Epithelial cell of prostate (primary cell): Measurements from ENCODE around the gene ACBD3.
A peak's percentile ranks its signal among the peaks of the same experiment; 100 is the strongest.

Experiments used
- DNase-seq: peaks from one replicate; pipeline ENCODE4 v3.0.0-alpha.2; 2011; ENCODE audit warnings: low read depth, low spot score
- H3K27ac ChIP-seq: fragments of 450-650 bp; 2 replicates; pipeline ENCODE4 v1.5.1; 2017; ENCODE audit warnings: mild to moderate bottlenecking

ACBD3 gene

DNA sequence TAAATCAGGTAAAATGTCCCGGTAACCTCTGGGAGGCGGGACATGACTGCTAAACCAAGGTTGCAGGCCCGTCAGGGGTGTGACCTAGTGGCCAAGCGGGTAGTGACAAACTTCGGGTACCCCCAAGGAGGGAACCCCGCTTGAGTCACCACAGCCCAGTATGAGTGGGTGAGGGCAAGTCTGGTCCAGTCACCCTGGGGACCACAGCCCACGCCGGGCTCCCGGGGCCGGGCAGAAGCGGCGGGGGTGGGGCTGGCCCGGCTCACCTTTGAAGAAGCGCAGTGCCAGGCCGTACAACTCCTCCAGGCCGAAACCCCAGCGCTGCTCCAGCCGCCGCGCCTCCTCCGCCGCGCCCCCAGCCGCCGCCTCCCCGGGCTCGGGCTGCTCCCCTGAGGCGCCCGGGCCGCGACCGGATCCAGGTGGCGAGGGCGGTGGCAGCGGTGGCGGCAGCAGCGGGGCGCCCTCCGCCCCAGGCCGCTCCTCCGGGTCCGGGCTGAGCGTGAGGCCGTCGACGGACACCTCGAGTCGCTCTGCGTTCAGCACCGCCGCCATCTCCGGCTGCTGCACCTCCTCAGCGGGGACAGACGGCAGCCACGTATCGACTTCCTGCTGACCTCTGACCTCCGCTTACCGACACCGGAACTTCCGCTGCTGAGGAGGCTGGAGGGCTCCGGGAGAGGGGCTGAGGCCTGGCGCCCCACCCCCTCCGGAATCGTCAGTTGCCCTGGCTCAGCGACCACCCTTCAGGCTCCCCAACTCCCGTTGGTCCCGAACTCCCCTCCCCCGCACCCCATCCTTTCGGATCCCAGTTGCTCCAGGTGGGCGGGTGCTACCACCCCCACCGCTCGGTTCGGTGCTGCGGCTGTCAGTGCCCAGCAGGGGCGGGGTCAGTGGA lies at the start of gene ACBD3:
Gene ACBD3, minus strand, starts transcription at position 618 of the 895 bp plus-strand sequence. Its CDS starts 66 bp downstream, at position 552.
- peak within 1 kb of the TSS; percentile 93 for H3K27ac ChIP-seq
- no peak for DNase-seq

DNA sequence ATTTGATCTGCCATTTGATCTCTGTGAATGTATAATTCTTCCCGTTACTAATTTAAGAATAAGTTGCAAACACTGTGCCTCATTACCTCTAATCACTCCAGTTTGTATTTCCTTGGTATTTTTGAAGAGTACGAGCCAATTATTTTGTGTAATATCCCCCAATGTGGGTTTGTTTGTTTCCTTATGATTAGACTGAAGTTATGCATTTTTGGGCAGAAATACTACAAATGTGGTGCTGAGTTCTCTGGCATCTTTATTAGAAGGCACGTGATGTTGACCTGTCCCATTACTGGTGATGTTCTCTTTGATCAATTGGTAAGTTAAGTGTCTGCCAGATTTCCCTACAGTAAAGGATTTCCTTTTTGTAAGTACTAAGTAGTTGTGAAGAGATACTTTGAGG lies 47.3 kb upstream of the ACBD3 start:
- DNase-seq = no peak
- H3K27ac ChIP-seq = no peak overlapping the region

DNA sequence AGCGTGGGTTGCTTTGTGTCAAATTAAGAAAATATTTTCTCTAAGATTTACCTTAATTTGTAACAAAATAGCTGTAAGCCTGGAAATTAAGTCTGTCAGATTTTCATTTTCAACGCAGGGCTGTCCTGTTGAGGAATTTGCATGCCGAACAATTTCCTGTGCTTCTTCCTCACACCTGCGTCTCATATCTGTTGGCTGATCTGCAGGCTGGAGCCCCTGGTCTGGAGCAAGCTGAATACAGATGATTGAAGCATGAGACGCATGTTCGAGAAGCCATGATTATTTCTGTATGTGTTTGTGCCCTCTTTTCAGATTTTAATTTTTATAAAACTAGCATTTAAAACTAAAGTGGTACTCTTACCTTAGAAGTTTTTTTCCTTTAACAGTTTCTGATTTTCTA lies 46.8 kb upstream of the ACBD3 start:
- no peak overlapping the region for H3K27ac ChIP-seq
- no peak for DNase-seq

DNA sequence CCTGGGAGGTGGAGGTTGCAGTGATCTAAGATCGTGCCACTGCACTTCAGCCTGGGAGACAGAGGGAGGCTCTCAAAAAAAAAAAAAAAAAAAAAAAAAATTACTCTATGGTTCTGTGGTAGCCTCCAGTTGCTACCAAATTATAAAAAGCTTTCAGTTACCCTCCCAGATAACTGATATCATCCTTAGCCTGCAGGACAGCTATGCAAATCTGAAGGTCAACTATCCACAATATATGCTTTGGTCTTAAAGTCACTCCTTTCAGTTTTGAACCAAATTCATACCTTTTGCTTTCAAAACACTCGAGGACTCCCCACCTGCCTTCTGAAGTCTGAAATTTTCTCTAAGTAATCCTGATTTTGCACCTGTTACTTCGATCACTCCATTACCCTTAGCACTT lies 40.1 kb upstream of the ACBD3 start:
- no peak for DNase-seq
- H3K27ac ChIP-seq = no peak overlapping the region

DNA sequence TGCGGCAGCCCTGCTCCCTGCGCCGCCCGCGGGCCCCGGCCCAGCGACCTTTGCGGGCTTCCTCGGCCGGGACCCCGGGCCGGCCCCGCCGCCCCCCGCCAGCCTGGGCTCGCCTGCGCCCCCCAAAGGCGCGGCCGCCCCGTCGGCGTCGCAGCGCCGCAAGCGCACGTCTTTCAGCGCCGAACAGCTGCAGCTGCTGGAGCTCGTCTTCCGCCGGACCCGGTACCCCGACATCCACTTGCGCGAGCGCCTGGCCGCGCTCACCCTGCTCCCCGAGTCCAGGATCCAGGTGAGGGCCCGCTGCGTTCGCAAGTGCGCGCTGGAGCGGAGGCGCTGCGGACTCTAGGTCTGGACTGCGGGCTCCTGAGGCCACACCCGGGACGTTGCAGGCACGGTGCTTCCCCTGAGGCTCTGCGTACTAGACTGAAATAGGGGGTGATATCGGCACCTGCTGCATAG lies 37.3 kb upstream of the ACBD3 start:
- H3K27ac ChIP-seq = no peak overlapping the region
- no peak for DNase-seq

DNA sequence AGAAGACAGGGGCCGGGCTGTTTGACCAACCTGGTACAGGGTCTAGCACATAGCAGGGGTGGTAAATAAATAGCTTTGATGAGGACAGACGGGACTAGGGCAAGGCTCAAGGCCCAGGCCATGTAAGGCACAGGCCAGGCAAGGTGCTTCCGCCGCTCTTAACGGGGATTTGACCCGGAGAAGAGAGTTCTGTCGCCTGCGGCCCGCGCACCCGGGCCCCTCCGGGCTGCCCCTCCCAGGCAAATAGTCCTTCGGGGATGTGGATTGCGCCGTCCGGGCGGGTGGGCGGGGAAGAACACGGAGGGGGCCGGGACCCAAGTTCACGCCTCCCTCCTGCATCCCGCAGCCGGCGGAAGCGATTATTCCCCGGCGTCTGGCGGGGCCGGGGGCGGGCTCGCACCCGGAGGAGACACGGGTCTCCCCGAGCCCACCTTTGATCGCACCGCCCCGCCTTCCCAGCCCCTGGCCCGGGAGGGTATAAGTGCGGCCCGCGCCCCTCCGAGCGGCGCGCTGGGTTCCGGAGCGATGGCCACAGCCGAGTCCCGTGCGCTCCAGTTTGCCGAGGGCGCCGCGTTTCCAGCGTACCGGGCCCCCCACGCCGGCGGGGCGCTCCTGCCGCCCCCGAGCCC lies 36.7 kb upstream of the ACBD3 start, which contains the start of gene MIXL1:
Gene MIXL1, plus strand, starts transcription at position 508 of the 629 bp plus-strand sequence. Its CDS starts 18 bp downstream, at position 526.
- no peak within 1 kb of the TSS for H3K27ac ChIP-seq
- no peak for DNase-seq

DNA sequence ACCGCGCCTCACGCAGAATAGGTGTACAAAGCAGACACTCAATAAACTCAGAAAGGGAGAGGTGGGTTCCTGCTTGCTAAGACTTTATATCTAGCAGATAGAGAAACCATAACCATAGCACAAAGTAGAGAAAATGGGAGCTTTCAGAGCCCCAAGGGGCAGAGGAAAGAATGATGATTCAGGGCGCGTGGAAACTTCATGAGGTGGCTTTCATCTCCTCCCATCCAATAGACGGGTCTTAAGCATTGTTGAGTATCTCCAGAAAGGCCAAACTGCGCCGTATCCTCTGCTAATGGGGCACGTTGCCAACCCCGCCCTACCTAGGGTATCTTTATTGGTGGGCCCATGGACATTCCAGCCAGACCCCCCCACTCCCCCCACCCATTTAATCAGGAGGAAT lies 36.1 kb upstream of the ACBD3 start:
- H3K27ac ChIP-seq = no peak overlapping the region
- no peak for DNase-seq

DNA sequence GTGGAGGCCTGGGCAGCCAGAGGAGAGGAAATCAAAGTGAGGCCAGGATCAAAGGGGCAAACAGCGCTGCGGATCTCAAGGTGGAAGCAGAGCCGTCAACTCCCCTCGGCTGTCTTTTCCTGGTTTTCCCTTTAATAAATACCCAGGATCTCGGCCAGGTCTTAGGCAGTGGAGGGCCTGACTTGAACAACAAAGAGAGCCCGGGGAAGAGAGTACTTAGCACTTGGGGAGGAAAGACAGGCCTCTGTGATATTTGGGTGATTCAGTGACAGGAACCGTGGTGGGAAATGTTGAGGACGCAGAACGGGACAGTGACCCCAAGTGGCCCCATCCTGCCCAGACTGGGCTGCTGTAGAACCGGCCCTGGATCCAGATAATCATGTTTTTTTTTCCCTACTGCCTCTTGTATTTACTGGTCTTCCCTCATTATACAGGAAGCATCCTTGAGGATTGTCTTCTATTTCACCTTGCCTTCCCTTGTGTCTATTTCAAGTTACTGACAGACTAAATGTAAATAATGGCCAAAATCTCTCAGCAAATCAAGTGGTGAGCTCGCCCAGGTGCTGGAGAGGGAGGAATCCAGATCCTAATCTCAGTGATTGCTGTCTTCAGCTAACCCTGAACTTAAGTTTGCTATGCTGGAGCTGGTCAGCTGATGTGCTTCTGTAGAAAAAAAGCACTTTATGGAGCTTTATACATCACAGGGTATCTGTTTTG lies 34.1 kb upstream of the ACBD3 start:
- no peak for DNase-seq
- no peak overlapping the region for H3K27ac ChIP-seq

DNA sequence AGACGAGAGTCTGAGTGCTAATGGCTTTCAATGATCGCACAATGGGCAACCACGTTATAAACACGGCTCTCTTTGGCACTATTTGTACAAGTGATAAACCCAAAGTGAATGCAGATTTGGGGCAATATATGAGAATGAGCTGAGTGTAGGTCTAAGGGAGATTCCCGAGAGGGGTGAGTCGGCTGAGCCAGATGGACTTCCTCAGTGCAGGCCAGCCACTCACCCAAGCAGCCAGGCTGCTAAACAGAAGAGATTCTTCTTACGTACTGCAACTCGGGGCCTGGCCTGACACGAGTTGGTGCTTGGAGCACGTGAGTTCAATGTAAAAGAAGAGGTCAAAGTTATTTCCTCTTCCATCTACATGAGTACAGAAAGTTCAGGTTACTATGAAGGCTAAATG lies 30.7 kb upstream of the ACBD3 start:
- no peak for DNase-seq
- no peak overlapping the region for H3K27ac ChIP-seq

DNA sequence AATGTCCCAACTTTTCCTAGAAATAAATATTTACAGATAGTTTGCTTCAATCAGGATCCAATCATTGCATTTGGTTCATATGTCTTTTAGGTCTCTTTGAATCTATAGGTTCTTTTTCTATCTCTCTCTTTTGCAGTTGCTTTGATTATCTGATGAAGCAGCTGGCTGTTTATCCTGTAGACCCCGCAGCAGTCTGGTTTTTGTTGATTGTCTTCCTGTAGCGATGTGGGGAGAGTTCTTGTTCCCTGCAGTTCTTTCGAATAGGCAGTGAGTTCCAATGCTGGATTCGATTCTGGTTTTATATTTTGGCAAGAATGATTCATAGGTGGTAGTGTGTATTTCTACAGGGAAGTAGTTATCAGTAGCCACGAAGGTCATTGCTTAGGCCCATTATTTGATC lies 29.5 kb upstream of the ACBD3 start:
- DNase-seq = no peak
- H3K27ac ChIP-seq = no peak overlapping the region

DNA sequence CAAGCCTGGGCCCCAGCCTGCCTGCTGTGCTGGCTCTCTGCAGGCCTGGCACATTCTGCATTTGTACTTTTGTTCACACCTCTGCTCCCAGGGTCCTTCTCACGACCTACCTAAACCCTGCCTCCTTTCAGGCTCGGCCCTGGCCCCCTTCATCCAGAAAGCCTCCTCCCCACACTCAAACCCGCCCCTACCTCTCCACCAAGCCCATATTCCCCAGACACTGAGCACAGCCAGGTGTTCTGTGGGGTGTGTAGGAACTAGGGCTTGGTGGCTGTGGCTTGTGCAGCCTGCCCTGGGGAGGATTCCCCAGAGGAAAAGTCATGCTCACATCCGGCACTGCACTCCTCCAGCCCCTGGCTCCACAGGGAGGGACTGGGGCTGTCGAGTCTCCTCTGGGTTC lies 28.7 kb upstream of the ACBD3 start:
- DNase-seq = no peak
- no peak overlapping the region for H3K27ac ChIP-seq

DNA sequence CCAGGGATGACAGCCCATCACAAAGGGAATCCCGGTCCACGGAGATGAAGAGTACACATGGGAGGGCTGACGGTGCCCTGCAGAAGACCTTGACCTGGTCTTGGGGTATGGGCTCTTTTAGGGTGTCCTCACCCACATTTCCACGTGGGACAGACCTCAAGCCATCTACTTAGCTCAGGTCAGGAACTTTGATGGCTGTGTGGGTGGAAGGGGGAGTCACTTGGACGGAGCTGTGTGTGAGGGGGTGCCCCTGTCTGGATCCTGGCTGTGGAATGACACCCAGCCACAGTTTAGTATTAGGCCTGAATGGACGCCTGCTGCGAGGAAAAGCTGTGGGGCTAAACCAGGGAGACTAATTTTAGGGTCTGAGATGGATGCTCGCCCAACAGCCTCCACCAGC lies 26.0 kb upstream of the ACBD3 start:
- H3K27ac ChIP-seq = no peak overlapping the region
- DNase-seq = no peak

DNA sequence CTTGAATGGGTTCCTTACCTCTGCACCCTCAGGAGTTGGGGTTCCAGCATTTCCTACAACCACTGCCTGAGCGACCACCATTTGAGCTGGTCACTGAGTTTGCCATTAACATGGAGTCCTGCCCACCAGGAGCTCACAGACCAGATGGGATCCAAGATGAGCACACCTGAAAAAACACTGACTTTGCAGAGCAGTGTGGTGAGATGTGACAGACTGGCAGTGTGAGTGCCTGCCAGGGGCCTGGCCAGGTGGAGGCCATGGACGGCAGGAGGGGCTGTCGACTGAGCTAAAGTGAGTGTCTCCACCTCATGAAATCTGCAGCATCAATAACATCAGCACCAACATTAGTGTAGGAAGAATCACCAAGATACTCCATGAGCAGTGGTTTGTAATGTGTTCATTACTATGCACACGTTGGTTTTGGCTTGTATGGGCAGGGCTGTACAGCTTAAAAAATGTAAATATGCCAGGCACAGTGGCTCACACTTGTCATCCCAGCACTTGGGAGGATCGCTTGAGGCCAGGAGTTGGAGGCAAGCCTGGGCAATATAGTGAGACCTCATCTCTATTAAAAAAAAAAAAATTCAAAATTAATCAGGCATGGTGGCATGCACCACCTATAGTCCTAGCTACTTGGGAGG lies 24.8 kb upstream of the ACBD3 start:
- no peak for DNase-seq
- no peak overlapping the region for H3K27ac ChIP-seq

DNA sequence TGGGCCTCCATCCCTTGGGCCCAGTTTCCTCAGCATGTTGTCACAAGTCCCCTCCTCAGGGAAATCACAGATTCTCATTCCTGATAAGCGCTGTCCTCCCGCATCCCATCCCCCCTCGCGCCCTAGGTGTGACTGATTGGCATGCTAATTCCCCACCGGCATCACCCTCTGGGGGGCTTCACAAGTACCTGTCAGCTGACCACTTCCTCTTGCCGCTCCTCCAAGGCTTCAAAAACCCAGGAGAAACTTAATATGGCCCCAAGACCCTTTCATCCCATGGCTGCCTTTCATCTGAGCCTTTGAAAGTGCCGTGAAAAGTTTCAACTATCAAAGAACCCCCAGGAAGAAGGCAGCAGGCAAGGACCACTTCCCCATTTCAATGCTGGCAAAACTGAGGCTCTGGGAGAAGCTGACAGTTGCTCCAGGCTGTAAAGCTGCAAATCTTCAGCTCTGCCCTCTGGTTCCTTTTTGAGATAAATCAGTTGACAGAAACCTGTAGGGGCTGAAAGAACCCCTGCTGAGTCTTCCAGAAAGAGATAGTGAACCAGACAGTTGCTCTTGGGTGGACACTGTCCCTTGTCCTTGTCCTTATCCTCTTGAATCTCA lies 24.1 kb upstream of the ACBD3 start:
- H3K27ac ChIP-seq = no peak overlapping the region

DNA sequence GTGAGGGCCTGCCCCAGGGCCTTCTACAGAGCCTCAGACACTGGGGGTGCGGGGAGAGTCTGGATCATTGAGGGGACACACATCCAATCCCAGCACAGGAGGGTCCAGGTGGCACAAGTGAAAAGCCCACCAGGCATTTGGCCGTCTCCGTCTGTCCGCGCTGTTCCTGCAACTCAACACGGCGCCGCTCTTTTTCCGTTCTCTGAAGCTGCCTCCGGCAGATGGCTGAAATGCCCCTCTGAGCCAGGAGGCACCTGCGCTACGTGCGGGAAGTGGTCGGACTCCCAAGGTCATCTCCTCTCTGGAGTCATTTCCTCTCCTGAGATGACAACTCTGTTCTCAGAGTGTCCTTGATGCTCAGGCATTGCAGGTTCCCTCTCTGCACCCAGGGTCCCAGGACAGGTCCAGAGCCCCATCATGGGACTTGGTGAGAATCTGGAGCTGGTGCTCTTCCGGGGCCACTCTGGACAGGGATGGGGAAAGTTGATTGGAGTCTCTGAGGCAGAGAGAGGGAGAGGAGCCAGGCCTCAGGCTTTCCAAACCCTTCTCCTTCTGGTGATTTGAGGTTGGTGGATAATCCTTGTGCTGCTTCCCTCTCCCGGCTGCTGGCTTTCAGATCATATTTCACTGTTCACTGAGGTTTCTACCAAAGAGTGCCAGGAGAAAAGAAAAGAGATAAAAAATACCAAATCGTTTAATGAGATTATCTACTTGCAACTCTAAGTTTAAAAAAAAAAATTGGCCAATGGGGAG lies 22.9 kb upstream of the ACBD3 start:
- DNase-seq = no peak
- no peak overlapping the region for H3K27ac ChIP-seq

More for the DNA sequence above, 24.1 kb upstream of the ACBD3 start:
- DNase-seq = no peak

DNA sequence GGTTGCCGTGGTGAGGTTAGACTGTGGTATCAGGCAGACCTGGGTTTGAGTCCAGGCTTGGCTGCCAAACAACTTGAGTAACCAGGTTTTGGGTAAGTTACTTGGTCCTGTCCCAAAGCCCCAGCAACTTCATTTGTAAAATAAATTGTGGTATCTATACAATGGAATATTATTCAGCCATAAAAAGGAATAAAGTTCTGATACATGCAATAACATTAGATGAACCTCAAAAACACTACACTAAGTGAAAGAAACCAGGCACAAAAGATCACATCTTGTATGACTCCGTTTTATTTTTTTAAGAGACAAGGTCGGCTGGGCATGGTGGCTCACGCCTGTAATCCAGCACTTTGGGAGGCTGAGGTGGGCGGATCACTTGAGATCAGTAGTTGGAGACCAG lies 20.5 kb upstream of the ACBD3 start:
- H3K27ac ChIP-seq = no peak overlapping the region
- DNase-seq = no peak

DNA sequence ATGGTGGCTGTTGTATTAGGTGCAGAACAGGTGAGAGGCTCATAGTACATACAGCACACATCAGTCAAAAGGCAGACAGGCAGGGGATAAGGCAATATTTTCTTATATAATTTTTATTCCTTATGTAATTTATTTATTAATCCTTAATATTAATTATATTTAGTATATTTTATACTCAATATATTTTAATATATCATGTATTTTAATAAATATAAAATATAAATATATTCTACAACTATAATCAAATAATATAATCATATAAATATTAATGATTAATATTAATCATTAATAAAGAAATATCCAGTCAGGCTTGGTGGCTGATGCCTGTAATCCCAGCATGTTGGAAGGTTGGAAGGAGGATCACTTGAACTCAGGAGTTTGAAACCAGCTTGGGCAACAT lies 17.7 kb upstream of the ACBD3 start:
- no peak for DNase-seq
- no peak overlapping the region for H3K27ac ChIP-seq

DNA sequence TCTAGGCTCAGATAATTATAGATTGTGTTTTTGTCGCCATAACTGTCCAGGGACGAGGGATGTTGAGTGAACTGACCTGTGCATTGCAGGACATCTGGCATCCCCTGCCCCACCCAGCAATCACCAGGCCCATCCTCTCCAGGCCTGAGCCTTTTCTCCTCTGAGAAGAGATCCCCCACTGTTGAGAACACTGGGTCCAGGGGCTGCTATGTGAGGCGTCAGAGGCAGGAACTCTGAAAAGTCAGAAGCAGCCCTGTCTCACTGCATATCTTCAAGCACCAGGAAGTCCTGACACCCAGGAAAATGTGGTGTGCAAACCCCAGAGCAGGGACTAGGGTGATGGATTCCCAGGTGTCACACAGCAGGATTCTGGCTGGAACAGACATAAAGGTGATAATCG lies 17.1 kb upstream of the ACBD3 start:
- no peak for DNase-seq
- no peak overlapping the region for H3K27ac ChIP-seq

DNA sequence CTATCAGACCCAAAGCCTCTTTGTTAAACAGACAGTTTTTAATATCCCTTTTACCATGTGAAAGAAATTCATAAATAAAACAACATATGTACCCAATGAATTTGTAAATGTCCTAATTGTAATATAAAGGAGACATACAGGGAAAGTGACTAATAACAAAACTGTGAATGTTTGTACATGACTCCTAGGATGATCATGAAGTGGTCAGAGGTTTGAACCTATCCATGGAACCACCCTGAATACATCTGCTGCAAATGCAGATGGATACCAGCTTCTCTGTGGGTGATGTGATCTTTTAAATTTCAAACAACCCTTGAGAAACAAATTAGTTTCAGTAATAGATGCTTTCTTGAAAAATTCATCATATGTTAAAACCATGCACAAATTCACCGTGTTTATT lies 16.7 kb upstream of the ACBD3 start:
- no peak overlapping the region for H3K27ac ChIP-seq
- DNase-seq = no peak
